ENCODE results near the gene DDX20. TPM values are rescaled to one million over a fixed set of nuclear protein-coding genes. Genes with fewer than 3 reads are reported as not detected.
"Not testable (repeated sequence)": the region's sequence is repeated elsewhere in the genome, so short reads cannot be mapped to it uniquely, and the experiment has no call there.

DDX20 gene
- total and polyA plus RNA-seq, 5 experiments from 2014 or later = 8.0 to 24.2 (median 12.7) TPM

GRCh38 chr1:111735858-111736544 lies 19.7 kb upstream of the DDX20 start:
- Mint-ChIP-seq H3K36me3 (no peaks in the 10 kb centered on the region), H3K27ac (no peak overlapping the region), H3K4me1 (peaks cover 16 to 33% (median 22%) of the 10 kb centered on the region in 4 donors), H3K27me3 (peaks cover 10 to 44% (median 13%) of the 10 kb centered on the region in 5 donors), H3K9me3 (no peaks in the 10 kb centered on the region), H3K4me3 (no peak overlapping the region)
- DNase-seq (no peak), ATAC-seq (no peak)
- POLR2A ChIA-PET = no interaction called here

GRCh38 chr1:111736548-111737215 lies 19.0 kb upstream of the DDX20 start:
- POLR2A ChIA-PET = interaction anchor here (1.6 kb wide), 1 partner anchor 10 kb away, joined by 3 read pairs; no protein-coding TSS in a partner anchor
- Mint-ChIP-seq H3K4me3 (peak overlapping the region in 1 of 10 donors; percentile 10), H3K27ac (no peak overlapping the region), H3K36me3 (no peaks in the 10 kb centered on the region), H3K4me1 (peaks cover 16 to 33% (median 22%) of the 10 kb centered on the region in 4 donors), H3K9me3 (no peaks in the 10 kb centered on the region), H3K27me3 (peaks cover 10 to 47% (median 18%) of the 10 kb centered on the region in 5 donors)
- ATAC-seq (no peak), DNase-seq (no peak)

GRCh38 chr1:111737216-111738132 lies 18.2 kb upstream of the DDX20 start:
- ATAC-seq (no peak), DNase-seq (no peak)
- Mint-ChIP-seq H3K27ac (peak overlapping the region in 7 of 10 donors; percentile 7 to 86 (median 72)), H3K4me1 (peaks cover 16 to 33% (median 22%) of the 10 kb centered on the region in 4 donors), H3K27me3 (peaks cover 10 to 47% (median 22%) of the 10 kb centered on the region in 5 donors), H3K9me3 (no peaks in the 10 kb centered on the region), H3K36me3 (no peaks in the 10 kb centered on the region), H3K4me3 (peak overlapping the region; percentile 67 to 94 (median 88))
- POLR2A ChIA-PET = interaction anchor here (1.6 to 4.2 kb wide), 3 partner anchors 10 to 17 kb away, joined by 3 to 21 read pairs (median 13); partner anchors contain the start of gene DDX20

- H3K36me3 Mint-ChIP-seq = no peaks in the 10 kb centered on the region
- no peaks in the 10 kb centered on the region for H3K9me3 Mint-ChIP-seq
- ATAC-seq = no peak
- DNase-seq = no peak
- H3K4me1 Mint-ChIP-seq = peaks cover 16 to 33% (median 21%) of the 10 kb centered on the region in 4 donors
- peak overlapping the region; percentile 67 to 94 (median 88) for H3K4me3 Mint-ChIP-seq
- H3K27me3 Mint-ChIP-seq = peaks cover 10 to 40% (median 22%) of the 10 kb centered on the region in 5 donors
- H3K27ac Mint-ChIP-seq = peak overlapping the region in 7 of 10 donors; percentile 7 to 86 (median 72)
- POLR2A ChIA-PET = interaction anchor here (1.5 to 4.2 kb wide), 4 partner anchors 9 to 17 kb away, joined by 3 to 21 read pairs (median 8); partner anchors contain the start of gene DDX20
These were observed 17.6 kb upstream of the DDX20 start for GRCh38 chr1:111738133-111738435.

GRCh38 chr1:111738436-111739193 lies 17.1 kb upstream of the DDX20 start:
- Mint-ChIP-seq H3K4me3 (peak overlapping the region; percentile 83 to 95 (median 92)), H3K9me3 (no peaks in the 10 kb centered on the region), H3K36me3 (no peaks in the 10 kb centered on the region)

GRCh38 chr1:111739194-111739924 lies 16.3 kb upstream of the DDX20 start, which contains the start of gene INKA2:
Gene INKA2, minus strand, starts transcription at chr1:111739395. Its CDS starts 153 bp downstream, at chr1:111739242.
- POLR2A ChIA-PET = interaction anchor here (1.1 to 4.2 kb wide), 5 partner anchors 9 to 231 kb away, joined by 3 to 21 read pairs (median 6); partner anchors contain the start of gene DDX20
- DNase-seq = peak in 9 of 10 donors; percentile 28 to 75 (median 41)
- Mint-ChIP-seq H3K9me3 (no peaks in the 10 kb centered on the region), H3K36me3 (no peaks in the 10 kb centered on the region), H3K27ac (peak within 1 kb of the TSS in 8 of 10 donors; percentile 7 to 90 (median 74)), H3K4me1 (peaks cover 15 to 33% (median 20%) of the 10 kb centered on the region in 4 donors), H3K4me3 (peak within 1 kb of the TSS; percentile 83 to 95 (median 92)), H3K27me3 (peaks cover 10 to 37% (median 24%) of the 10 kb centered on the region in 5 donors)
- peak; percentile 62 to 69 for ATAC-seq

More at GRCh38 chr1:111738436-111739193, 17.1 kb upstream of the DDX20 start:
- DNase-seq = peak; percentile 12 to 67 (median 42)
- POLR2A ChIA-PET = interaction anchor here (1.2 to 4.2 kb wide), 5 partner anchors 9 to 22 kb away, joined by 3 to 21 read pairs (median 4); partner anchors contain the start of gene DDX20
- Mint-ChIP-seq H3K27me3 (peaks cover 10 to 37% (median 22%) of the 10 kb centered on the region in 5 donors), H3K27ac (peak overlapping the region in 7 of 10 donors; percentile 12 to 90 (median 76)), H3K4me1 (peaks cover 15 to 33% (median 20%) of the 10 kb centered on the region in 4 donors)
- peak; percentile 60 for ATAC-seq

GRCh38 chr1:111739925-111740765 lies 15.6 kb upstream of the DDX20 start:
- Mint-ChIP-seq H3K9me3 (no peaks in the 10 kb centered on the region), H3K4me3 (peak overlapping the region; percentile 80 to 95 (median 92)), H3K27ac (peak overlapping the region in 4 of 10 donors; percentile 13 to 78 (median 45)), H3K36me3 (no peaks in the 10 kb centered on the region), H3K27me3 (peaks cover 10 to 37% (median 24%) of the 10 kb centered on the region in 5 donors), H3K4me1 (peaks cover 15 to 33% (median 20%) of the 10 kb centered on the region in 4 donors)
- ATAC-seq = peak; percentile 21 to 33
- POLR2A ChIA-PET = interaction anchor here (0.6 to 4.2 kb wide), 4 partner anchors 11 to 232 kb away, joined by 4 to 21 read pairs (median 10); partner anchors contain the start of gene DDX20
- DNase-seq = peak in 6 of 10 donors; percentile 4 to 32 (median 27)

GRCh38 chr1:111742292-111742691 lies 13.4 kb upstream of the DDX20 start:
- peaks cover 10 to 35% (median 24%) of the 10 kb centered on the region in 5 donors for H3K27me3 Mint-ChIP-seq
- not testable (repeated sequence) for DNase-seq, H3K36me3 Mint-ChIP-seq, H3K9me3 Mint-ChIP-seq, ATAC-seq
- POLR2A ChIA-PET = interaction anchor here (4.2 kb wide), 1 partner anchor 9 kb away, joined by 13 read pairs; no protein-coding TSS in a partner anchor
- H3K4me1 Mint-ChIP-seq = peaks cover 15 to 33% (median 20%) of the 10 kb centered on the region in 4 donors
- H3K27ac Mint-ChIP-seq = peak overlapping the region in 1 of 10 donors; percentile 75
- H3K4me3 Mint-ChIP-seq = peak overlapping the region in 1 of 10 donors; percentile 10

- Mint-ChIP-seq H3K9me3 (no peaks in the 10 kb centered on the region), H3K27me3 (peaks cover 5 to 27% (median 17%) of the 10 kb centered on the region in 5 donors), H3K27ac (no peak overlapping the region), H3K36me3 (no peaks in the 10 kb centered on the region), H3K4me1 (peaks cover 8 to 25% (median 14%) of the 10 kb centered on the region in 4 donors), H3K4me3 (no peak overlapping the region)
- no peak for DNase-seq
- no peak for ATAC-seq
- POLR2A ChIA-PET = no interaction called here
These were observed 12.7 kb upstream of the DDX20 start for GRCh38 chr1:111742938-111743549.

Data from naive thymus-derived CD8-positive, alpha-beta T cell (primary cell).